HG02642 (cell line): ENCODE data around the gene TRABD2A.
"Not testable (repeated sequence)": the region's sequence is repeated elsewhere in the genome, so short reads cannot be mapped to it uniquely, and the experiment has no call there.

ENCODE experiments used
- ATAC-seq: cut with Tn5 transposase; IDR thresholded peaks from one replicate; pipeline ENCODE4 v1.9.1; 2021; ENCODE audit warnings: mild to moderate bottlenecking; ENCODE audit not compliant: unreplicated experiment, poor library complexity

TRABD2A gene

GRCh38 chr2:84882414-84882738 lies 1.5 kb upstream of the TRABD2A start:
- no peak for ATAC-seq

- ATAC-seq, result peak; percentile 64
These were observed 913 bp upstream of the TRABD2A start for GRCh38 chr2:84881581-84882413.

- ATAC-seq, result no peak
These were observed 564 bp downstream of the TRABD2A start for GRCh38 chr2:84880395-84880644.

GRCh38 chr2:84879584-84880394 lies 1.1 kb downstream of the TRABD2A start:
- ATAC-seq, result peak; percentile 52

DNA sequence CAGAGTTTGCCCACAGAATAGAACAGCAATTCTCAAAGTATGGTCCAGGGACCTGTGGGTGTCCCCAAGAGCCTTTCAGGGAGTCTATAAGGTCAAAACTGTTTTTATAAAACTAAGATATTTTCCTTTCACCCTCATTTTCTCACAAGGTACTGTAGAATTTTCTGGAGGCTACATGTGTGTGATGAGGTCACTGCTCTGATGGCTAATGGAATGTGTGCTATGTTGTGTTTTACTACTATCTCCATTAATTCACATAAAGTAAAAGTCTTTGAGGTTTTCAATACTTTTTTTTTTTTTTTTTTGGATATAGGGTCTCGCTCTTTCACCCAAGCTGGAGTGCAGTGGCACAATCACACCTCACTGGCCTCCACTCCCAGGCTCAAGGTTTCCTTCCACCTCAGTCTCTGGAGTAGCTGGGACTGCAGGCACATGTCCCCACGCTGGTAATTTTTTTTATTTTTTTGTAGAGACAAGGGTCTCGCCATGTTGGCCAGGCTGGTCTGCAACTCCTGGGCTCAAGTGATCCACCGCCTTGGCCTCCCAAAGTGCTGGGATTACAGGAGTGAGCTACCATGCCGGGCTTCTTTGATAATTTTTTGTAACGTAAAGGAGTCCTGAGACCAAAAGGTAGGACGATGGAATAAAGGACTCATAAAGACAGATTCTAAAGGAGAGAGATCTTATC lies 1.8 kb downstream of the TRABD2A start:
- no peak for ATAC-seq

DNA sequence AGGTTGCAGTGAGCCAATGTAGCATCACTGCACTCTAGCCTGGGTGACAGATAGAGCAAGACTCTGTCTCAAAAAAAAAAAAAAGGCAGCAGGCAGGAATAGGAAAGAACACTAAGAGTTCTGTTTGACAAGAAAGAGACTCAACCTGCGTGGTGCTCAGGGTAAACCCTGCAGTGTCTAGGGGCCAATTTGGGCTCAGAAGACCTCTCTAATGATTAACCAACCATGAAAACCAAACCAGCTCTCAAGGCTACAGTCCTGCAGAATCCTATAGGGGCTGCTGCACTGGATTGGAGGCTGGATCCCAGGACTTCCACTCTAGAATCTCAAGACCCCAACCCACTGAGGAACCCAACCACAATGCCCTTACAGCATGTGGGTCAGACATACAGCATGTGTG lies 2.4 kb downstream of the TRABD2A start:
- no peak for ATAC-seq

GRCh38 chr2:84876369-84876768 lies 4.5 kb downstream of the TRABD2A start:
- no peak for ATAC-seq

- not testable (repeated sequence) for ATAC-seq
These were observed 5.3 kb downstream of the TRABD2A start for GRCh38 chr2:84875619-84876018.

- no peak for ATAC-seq
These were observed 5.7 kb downstream of the TRABD2A start for GRCh38 chr2:84875213-84875560.

DNA sequence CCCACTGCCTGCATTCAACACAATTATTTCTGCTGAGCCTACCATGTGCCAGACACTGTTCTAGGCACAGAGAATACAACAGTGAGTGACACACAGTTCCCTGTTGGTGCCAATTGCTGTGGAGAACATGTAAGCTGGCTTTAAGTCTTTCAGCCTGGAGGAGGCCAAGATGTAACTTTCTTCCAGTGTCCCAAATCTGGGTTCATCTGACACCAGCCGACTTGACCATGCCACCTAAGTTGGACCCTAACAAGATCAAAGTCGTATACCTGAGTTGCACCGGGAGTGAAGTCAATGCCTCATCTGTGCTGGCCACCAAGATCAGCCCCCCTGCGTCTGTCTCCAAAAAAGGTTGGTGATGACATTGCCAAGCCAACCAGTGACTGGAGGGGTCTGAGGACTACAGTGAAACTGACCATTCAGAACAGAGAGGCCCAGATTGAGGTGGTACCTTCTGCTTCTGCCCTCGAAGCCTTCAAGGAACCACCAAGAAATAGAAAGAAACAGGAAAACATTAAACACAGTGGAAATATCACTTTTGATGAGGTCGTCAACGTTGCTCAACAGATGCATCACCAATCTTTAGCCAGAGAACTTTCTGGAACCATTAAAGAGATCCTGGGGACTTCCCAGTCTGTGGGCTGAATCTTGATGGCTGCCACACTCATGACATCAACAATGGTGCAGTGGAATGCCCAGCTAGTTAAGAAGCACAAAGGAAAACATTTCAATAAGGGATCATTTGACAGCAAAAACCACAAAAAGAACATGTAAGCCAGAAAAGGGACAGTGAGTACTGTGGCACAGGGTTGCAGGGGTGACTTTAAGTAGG lies 6.3 kb downstream of the TRABD2A start:
- ATAC-seq, result no peak

GRCh38 chr2:84873350-84873749 lies 7.5 kb downstream of the TRABD2A start:
- ATAC-seq, result no peak

DNA sequence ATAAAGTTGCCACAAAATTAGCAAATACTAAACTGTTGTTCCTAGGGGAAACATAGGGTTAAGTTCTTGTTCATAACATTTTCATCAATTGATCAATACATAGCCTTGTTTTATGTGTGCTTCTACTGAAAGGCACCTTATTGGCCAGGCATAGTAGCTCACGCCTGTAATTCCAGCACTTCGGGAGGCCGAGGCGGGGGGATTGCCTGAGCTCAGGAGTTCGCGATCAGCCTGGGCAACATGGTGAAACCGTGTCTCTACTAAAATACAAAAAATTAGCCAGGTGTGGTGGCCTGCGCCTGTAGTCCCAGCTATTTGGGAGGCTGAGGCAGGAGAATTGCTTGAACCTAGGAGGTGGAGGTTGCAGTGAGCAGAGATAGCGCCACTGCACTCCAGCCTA lies 8.2 kb downstream of the TRABD2A start:
- not testable (repeated sequence) for ATAC-seq

GRCh38 chr2:84870306-84870705 lies 10.6 kb downstream of the TRABD2A start:
- ATAC-seq, result peak; percentile 47

- not testable (repeated sequence) for ATAC-seq
These were observed 12.6 kb downstream of the TRABD2A start for GRCh38 chr2:84868327-84868726.

DNA sequence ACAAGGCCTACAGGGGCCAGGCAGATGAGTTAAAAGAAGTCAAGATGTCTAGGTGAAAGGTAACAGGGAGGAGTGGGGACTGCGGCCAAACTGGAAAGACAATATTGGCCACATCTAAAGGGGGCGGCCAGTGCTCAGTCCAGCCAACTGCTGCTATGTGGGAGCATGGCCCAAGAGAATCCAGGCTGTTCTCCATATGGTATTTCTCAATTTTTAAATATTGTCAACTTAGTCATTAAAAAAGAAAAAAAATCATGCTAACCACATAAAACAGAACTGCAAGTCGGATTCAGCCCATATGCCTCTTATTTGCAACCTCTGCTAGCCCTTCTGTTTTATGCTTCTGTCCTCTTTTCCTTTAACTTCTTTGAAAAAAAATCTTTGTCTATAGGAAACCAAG lies 14.8 kb downstream of the TRABD2A start:
- no peak for ATAC-seq

- no peak for ATAC-seq
These were observed 15.6 kb downstream of the TRABD2A start for GRCh38 chr2:84865181-84865783.

GRCh38 chr2:84862006-84862405 lies 18.9 kb downstream of the TRABD2A start:
- ATAC-seq, result no peak

DNA sequence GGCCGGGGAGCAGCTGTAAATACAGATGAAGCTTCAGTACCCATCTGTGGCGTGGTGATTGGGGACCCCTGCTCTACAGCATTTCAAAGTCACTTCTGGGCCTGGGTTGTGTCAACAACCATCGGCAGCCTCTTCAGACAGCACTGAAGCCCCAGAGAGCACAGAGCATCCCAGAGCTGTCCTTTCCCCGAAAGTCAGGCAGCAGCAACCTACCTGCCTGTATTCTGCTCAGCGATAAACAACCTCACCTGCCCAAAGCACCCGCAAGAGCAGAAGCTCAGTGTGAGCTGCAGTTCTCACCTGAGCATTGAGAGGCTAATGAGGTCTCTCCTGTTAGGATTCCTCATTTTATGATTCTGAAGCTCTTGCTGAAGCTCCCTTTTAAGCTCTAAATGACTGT lies 19.3 kb downstream of the TRABD2A start:
- no peak for ATAC-seq

DNA sequence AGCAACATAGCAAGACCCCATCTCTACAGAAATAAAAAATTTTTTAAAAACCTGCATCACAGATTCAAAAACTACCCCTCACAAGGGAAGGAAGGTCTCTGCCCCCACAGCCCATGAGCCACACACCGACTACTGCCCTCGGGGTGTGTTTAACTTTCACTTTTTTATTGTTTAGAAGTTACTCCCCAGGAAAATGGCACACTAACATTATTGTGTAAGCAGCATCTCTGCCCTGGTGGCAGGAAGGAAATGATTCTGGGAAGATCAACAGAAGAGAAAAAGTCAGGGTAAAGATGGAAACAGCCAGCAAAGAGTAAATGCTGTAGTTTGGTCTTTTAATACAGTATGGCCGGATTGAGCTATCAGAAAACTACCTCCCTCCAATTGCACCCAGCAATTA lies 21.9 kb downstream of the TRABD2A start:
- ATAC-seq, result no peak

- no peak for ATAC-seq
These were observed 22.8 kb downstream of the TRABD2A start for GRCh38 chr2:84858123-84858522.
